NCI-H2107 treated with DMSO at 0.1 percent for 48 hours (cell line): Measurements from ENCODE around the gene TUBA3D.
"Not testable (repeated sequence)": the region's sequence is repeated elsewhere in the genome, so short reads cannot be mapped to it uniquely, and the experiment has no call there.

Experiments used
- DNase-seq: peaks from one replicate; lab custom pipeline; 2025; ENCODE audit not compliant: unreplicated experiment; lab: John Stamatoyannopoulos, UW

Gene TUBA3D

GRCh38 chr2:131475831-131476230, at the start of gene TUBA3D:
Gene TUBA3D, plus strand, starts transcription at chr2:131476119. Its CDS starts 81 bp downstream, at chr2:131476200.
- no peak for DNase-seq

GRCh38 chr2:131426727-131427126, 49.2 kb upstream of the TUBA3D start:
- DNase-seq = no peak

GRCh38 chr2:131431336-131431735, 44.6 kb upstream of the TUBA3D start:
- DNase-seq = no peak

- not testable (repeated sequence) for DNase-seq
These were observed 35.0 kb upstream of the TUBA3D start for GRCh38 chr2:131440742-131441468.

- DNase-seq = not testable (repeated sequence)
These were observed 31.0 kb upstream of the TUBA3D start for GRCh38 chr2:131444736-131445514.

- not testable (repeated sequence) for DNase-seq
These were observed 30.5 kb upstream of the TUBA3D start for GRCh38 chr2:131445515-131445797.

GRCh38 chr2:131445896-131446295, 30.0 kb upstream of the TUBA3D start:
- DNase-seq = no peak

- not testable (repeated sequence) for DNase-seq
These were observed 27.9 kb upstream of the TUBA3D start for GRCh38 chr2:131447981-131448380.

GRCh38 chr2:131451265-131451949, 24.5 kb upstream of the TUBA3D start:
- not testable (repeated sequence) for DNase-seq

- DNase-seq = not testable (repeated sequence)
These were observed 21.0 kb upstream of the TUBA3D start for GRCh38 chr2:131454914-131455313.

- DNase-seq = not testable (repeated sequence)
These were observed 8.2 kb upstream of the TUBA3D start for GRCh38 chr2:131467722-131468121.

GRCh38 chr2:131470944-131471343, 5.0 kb upstream of the TUBA3D start:
- DNase-seq = not testable (repeated sequence)

- not testable (repeated sequence) for DNase-seq
These were observed 4.3 kb upstream of the TUBA3D start for GRCh38 chr2:131471624-131472023.

GRCh38 chr2:131473266-131473665, 2.7 kb upstream of the TUBA3D start:
- not testable (repeated sequence) for DNase-seq

GRCh38 chr2:131476363-131476762, 444 bp downstream of the TUBA3D start:
- not testable (repeated sequence) for DNase-seq

- not testable (repeated sequence) for DNase-seq
These were observed 1.3 kb downstream of the TUBA3D start for GRCh38 chr2:131477227-131477626.

GRCh38 chr2:131478074-131478849, 2.3 kb downstream of the TUBA3D start:
- DNase-seq = not testable (repeated sequence)

- not testable (repeated sequence) for DNase-seq
These were observed 3.0 kb downstream of the TUBA3D start for GRCh38 chr2:131478850-131479461.

- not testable (repeated sequence) for DNase-seq
These were observed 4.4 kb downstream of the TUBA3D start for GRCh38 chr2:131480351-131480750.

- DNase-seq = not testable (repeated sequence)
These were observed 6.7 kb downstream of the TUBA3D start for GRCh38 chr2:131482506-131483155.
